ENCODE data around the gene MAN2C1. TPM values are rescaled to one million over a fixed set of nuclear protein-coding genes. Genes with fewer than 3 reads are reported as not detected.

Gene MAN2C1
- total RNA-seq, 1 donor from 2014 or later, result 125 TPM

- no peak for DNase-seq (ENCODE audit: low spot score)
Observed at GRCh38 chr15:75309711-75310110, 58.7 kb downstream of the MAN2C1 start.

GRCh38 chr15:75307778-75308390 is 60.5 kb downstream of the MAN2C1 start:
- DNase-seq (ENCODE audit: low spot score), result no peak

GRCh38 chr15:75306188-75306587 is 62.2 kb downstream of the MAN2C1 start:
- no peak for DNase-seq (ENCODE audit: low spot score)

Other genes starting within 250 kb of the MAN2C1 start
- 3.6 TPM for gene C15orf39, start 166.7 kb downstream of the MAN2C1 start, total RNA-seq (ENCODE audit: insufficient read depth, low replicate concordance)
- gene GOLGA6C, start 110.3 kb downstream of the MAN2C1 start, total RNA-seq (ENCODE audit: insufficient read depth, low replicate concordance), result not detected
- gene GOLGA6D, start 85.8 kb downstream of the MAN2C1 start, total RNA-seq (ENCODE audit: insufficient read depth, low replicate concordance), result 1.9 TPM
- 35.9 TPM for gene COMMD4, start 32.5 kb downstream of the MAN2C1 start, total RNA-seq (ENCODE audit: insufficient read depth, low replicate concordance)
- 9.4 TPM for gene NEIL1, start 21.6 kb downstream of the MAN2C1 start, total RNA-seq (ENCODE audit: insufficient read depth, low replicate concordance)
- 36.1 TPM for gene SIN3A, start 83.1 kb upstream of the MAN2C1 start, total RNA-seq (ENCODE audit: insufficient read depth, low replicate concordance)
- 17.8 TPM for gene PTPN9, start 210.7 kb upstream of the MAN2C1 start, total RNA-seq (ENCODE audit: insufficient read depth, low replicate concordance)